Right atrium auricular region (tissue), 2 donors: Measurements from ENCODE around the gene ISG20. TPM values are rescaled to one million over a fixed set of nuclear protein-coding genes. Genes with fewer than 3 reads are reported as not detected.

Experiments used
- DNase-seq: peaks from one replicate; pipeline ENCODE4 v3.0.0-alpha.2; 2019; ENCODE audit warnings: low spot score
- H3K27ac ChIP-seq, 2 donors: fragments of 200-600 bp; sonication (generic); 1 replicate in 1 of 2; 2 replicates in 1 of 2; pipeline ENCODE4 v1.5.1; 2016 to 2019
- H3K27me3 ChIP-seq, 2 donors: fragments of 200-600 bp; sonication (generic); one replicate each; pipeline versions ENCODE4 v1.5.1 to v1.6.0; 2017 to 2019
- H3K36me3 ChIP-seq: fragments of 200-600 bp; sonication (generic); one replicate; pipeline ENCODE4 v1.5.1; 2016
- H3K4me1 ChIP-seq, 2 donors: fragments of 200-600 bp; sonication (generic); one replicate each; pipeline versions ENCODE4 v1.5.1 to v1.6.0; 2017 to 2019
- H3K4me3 ChIP-seq, 2 donors: fragments of 200-600 bp; sonication (generic); 1 replicate in 1 of 2; 2 replicates in 1 of 2; pipeline ENCODE4 v1.5.1; 2017 to 2019; ENCODE audit warnings: mild to moderate bottlenecking in 1 of 2, moderate library complexity in 1 of 2
- H3K9me3 ChIP-seq, 2 donors: fragments of 200-600 bp; sonication (generic); one replicate each; pipeline ENCODE4 v1.5.1; 2019
- total RNA-seq, 2 donors: library from RNA; depleted of rRNA; stranded (reverse); fragments of >200 nt; gene quantifications; one replicate each; pipeline ENCODE4 v1.1.0, GENCODE V29; 2016
- TF ChIP-seq, protein P1 (sequence below), 2 donors: fragments of 200-600 bp; sonication (generic); IDR thresholded peaks; one replicate each; pipeline ENCODE4 v1.5.1; 2019; ENCODE audit warnings: antibody characterized with exemption in 2 of 2

The ISG20 gene
- total RNA-seq, 2 donors from 2014 or later = 2.3 to 11.1 TPM

DNA sequence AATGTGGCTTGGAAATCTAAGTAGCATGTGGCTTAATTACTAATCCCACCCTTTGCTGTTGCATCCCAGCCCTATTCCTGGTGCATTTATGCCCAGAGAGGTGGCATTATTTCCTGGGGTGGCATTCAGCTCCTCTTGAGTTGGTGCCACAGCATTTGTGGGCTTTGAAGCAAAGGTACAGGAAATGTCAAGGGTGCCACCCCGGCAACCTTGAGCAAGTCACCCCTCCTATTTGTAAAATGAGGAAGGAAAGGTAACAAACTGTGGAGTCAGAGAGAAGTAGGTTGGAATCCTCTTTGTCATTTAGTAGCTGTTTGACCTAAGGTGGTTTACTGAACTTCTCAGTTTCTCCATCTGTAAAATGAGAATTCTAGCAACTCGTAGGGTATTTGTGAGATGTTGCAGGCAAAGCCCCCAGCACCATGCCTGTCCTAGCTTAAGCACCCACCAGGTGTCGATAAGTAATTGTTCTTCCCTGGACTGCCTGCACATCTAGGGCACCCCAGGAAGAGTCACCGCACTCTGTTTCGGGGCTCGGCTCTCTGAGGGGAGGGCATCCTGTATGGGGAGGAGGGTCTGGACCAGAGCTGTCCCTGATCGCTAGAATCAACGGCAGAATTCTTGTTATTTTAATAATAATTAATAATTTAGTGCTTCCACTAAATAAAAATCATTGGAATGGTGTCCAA, 17.1 kb downstream of the ISG20 start:
- TF ChIP-seq, protein P1, sequence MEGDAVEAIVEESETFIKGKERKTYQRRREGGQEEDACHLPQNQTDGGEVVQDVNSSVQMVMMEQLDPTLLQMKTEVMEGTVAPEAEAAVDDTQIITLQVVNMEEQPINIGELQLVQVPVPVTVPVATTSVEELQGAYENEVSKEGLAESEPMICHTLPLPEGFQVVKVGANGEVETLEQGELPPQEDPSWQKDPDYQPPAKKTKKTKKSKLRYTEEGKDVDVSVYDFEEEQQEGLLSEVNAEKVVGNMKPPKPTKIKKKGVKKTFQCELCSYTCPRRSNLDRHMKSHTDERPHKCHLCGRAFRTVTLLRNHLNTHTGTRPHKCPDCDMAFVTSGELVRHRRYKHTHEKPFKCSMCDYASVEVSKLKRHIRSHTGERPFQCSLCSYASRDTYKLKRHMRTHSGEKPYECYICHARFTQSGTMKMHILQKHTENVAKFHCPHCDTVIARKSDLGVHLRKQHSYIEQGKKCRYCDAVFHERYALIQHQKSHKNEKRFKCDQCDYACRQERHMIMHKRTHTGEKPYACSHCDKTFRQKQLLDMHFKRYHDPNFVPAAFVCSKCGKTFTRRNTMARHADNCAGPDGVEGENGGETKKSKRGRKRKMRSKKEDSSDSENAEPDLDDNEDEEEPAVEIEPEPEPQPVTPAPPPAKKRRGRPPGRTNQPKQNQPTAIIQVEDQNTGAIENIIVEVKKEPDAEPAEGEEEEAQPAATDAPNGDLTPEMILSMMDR (IDR thresholded peaks at IDR 0.05) = no peak
- no peaks in the 10 kb centered on the region for H3K4me1 ChIP-seq
- H3K27ac ChIP-seq = no peak overlapping the region
- H3K36me3 ChIP-seq = no peaks in the 10 kb centered on the region
- H3K27me3 ChIP-seq = no peaks in the 10 kb centered on the region
- DNase-seq = peak; percentile 44
- no peak overlapping the region for H3K4me3 ChIP-seq
- no peaks in the 10 kb centered on the region for H3K9me3 ChIP-seq

DNA sequence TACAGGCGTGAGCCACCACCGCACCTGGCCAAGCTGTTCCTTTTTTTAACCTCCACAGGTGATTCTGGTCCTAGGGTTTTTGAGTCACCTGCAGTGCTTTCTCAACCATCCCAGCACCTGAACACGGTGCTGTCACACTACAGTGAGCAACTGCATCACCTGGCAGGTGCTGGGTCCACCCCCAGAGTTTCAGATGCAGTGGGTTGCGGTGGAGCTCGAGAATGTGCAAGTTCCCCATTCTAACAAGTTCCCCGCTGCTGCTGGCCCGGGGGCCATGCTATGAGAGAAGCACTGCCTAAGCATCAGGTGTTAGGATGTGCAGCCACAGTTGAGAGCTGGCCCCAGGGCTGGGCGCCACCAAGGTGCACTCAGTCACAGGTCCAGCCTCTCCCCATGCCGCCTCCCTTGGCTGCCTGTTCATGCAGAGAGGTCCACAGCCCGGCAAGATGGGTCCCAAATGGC, 18.0 kb downstream of the ISG20 start:
- Histone ChIP-seq H3K27me3 (no peaks in the 10 kb centered on the region), H3K9me3 (no peaks in the 10 kb centered on the region), H3K27ac (no peak overlapping the region), H3K4me3 (no peak overlapping the region), H3K4me1 (no peaks in the 10 kb centered on the region), H3K36me3 (no peaks in the 10 kb centered on the region)
- DNase-seq = peak; percentile 52
- TF ChIP-seq, protein P1 (IDR thresholded peaks at IDR 0.05) = no peak

DNA sequence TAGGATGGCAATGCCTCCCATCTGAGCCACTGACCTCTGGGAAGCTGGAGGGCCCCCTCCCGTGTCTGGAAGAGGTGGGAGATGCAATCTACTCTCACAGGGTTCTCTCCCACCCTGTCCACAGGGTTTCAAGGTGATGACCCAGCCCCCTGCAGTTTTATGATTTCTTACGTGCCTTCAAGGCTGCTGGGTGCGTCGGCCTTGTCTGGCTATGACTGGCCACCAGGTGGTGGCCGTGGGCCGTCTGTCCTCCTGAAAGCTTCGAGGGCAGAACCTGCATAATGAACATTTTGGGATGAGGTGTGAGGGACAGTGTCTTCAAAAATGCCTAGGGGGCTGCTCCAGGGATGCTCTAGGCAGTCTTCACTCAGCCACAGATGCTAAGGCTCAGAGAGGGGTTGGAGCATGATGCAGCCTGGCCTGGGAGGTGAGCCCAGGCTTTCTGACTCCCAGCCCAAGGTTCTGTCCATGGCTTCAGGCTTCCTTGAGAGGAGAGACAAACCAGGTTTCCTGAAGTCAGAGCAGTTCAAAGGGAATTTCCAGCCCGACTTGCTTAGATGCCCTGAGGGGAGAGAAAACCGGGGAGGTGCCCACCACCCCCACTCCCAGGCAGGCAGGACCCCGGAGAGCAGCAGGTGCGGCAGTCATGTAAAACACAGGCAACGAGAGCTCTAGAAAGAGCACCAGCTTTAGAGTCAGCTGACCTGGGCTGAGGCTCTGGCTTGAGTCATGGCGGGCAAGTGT, 18.7 kb downstream of the ISG20 start:
- Histone ChIP-seq H3K9me3 (no peaks in the 10 kb centered on the region), H3K4me1 (no peaks in the 10 kb centered on the region), H3K27me3 (no peaks in the 10 kb centered on the region), H3K4me3 (no peak overlapping the region), H3K27ac (no peak overlapping the region), H3K36me3 (no peaks in the 10 kb centered on the region)
- DNase-seq = peak; percentile 60
- TF ChIP-seq, protein P1 (IDR thresholded peaks at IDR 0.05) = peak; percentile 41 to 79

DNA sequence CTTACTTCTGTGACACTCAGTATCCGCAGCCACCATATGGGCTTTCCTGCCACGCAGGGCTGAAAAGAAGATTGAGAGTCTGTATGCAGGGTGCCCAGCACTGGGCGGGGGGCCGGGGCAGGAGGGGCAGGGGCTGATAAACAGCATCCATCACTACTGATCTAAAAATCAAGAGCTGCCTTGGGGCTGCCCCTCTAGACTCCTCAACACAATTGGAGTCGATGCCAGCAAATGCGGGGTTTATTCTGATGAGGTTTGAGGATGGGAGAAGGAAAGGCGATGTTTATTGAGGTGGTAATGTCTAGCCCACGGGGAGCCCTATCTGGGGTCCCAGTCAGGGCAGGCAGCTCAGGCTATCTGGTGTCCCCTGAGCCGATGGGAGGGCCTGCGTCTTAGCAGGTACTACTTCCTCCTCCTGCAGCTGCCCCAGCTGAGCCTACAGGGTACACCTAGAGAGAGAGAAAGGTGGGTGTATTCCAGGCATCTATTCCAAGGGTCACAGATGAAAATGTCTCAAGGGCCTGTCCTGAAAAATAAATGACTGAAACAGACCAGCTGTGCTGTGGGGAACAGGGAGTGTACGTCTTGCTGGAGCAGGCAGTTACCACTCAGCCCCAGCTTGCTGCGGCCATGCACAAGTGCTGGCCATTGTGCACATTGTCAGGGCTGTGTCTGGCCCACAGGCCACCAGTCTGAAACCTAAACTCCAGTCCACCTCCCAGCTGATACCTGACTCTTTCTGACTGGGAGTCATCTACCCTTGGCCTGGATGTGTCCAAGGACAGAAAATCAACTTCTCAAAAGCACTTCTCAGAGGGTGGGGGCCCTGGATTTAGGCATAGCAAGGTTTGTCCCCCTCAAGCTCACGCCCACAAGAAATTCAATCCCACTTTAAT, 19.5 kb downstream of the ISG20 start:
- Histone ChIP-seq H3K4me3 (no peak overlapping the region), H3K27me3 (no peaks in the 10 kb centered on the region), H3K27ac (no peak overlapping the region), H3K4me1 (no peaks in the 10 kb centered on the region), H3K9me3 (no peaks in the 10 kb centered on the region), H3K36me3 (no peaks in the 10 kb centered on the region)
- TF ChIP-seq, protein P1 (IDR thresholded peaks at IDR 0.05) = no peak
- peak; percentile 51 for DNase-seq

DNA sequence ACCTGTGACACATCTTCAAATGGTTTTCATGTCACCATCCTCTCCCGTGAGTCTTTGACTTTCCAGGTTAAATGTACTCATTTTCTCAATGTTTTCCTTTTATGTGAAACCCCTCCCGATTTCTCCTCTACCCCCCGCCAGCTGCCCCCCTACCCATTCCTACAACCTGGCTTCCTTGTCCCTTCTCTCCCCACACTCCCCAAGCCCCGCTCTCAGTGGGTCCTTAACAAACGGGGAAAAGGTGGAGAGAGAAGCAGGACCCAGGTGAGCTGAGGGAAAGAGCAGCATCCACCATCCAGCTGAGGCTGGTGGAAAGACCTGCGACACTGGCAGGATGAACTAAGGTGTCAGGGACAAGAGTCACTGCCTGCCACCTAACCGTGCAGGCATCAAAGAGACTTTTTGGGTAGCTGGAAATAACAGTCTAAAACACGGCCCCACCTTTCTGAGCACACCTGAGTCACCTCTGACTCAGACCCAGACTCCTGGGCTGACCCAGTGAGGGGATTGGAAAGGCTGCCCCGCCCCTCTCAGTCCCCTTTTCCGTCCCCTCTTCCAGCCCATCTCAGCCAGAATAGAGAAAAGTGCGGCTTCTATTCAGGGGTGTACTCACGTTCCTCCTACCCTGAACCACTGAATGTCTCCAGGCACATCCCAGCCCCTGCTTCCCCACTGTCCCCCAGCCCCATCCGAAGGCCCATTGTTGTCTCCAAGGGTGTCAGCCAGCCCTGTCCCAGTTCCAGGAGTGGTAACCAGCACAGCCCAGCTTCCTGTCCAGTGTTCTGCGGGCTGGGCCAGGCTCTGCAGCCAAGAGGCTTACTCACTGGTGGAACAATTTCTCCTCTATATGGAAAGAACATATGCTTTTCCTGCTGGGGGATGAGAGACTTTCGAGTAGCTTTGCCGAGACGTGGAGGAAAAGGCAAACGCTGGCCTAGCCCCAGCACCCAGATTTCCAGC, 20.4 kb downstream of the ISG20 start:
- H3K27me3 ChIP-seq = no peaks in the 10 kb centered on the region
- H3K27ac ChIP-seq = no peak overlapping the region
- peak; percentile 56 for DNase-seq
- no peak overlapping the region for H3K4me3 ChIP-seq
- H3K4me1 ChIP-seq = no peaks in the 10 kb centered on the region
- no peaks in the 10 kb centered on the region for H3K9me3 ChIP-seq
- no peaks in the 10 kb centered on the region for H3K36me3 ChIP-seq
- TF ChIP-seq, protein P1 (IDR thresholded peaks at IDR 0.05) = no peak
